Colonic mucosa (tissue), 4 donors: ENCODE results near the gene ALDH3B1. TPM values are rescaled to one million over a fixed set of nuclear protein-coding genes. Genes with fewer than 3 reads are reported as not detected.

Source experiments
- DNase-seq: peaks from one replicate; pipeline ENCODE4 v3.0.0-alpha.2; 2020
- H3K27ac ChIP-seq: fragments of 200-600 bp; one replicate; pipeline ENCODE4 v1.8.0; 2021
- H3K27me3 ChIP-seq: fragments of 200-600 bp; one replicate; pipeline ENCODE4 v1.8.0; 2021
- H3K36me3 ChIP-seq: fragments of 200-600 bp; one replicate; pipeline ENCODE4 v1.8.0; 2021
- H3K4me1 ChIP-seq: fragments of 200-600 bp; one replicate; pipeline ENCODE4 v1.8.0; 2021; ENCODE audit warnings: mild to moderate bottlenecking
- H3K4me3 ChIP-seq: fragments of 200-600 bp; one replicate; pipeline ENCODE4 v1.8.0; 2021
- H3K9ac ChIP-seq, 2 donors: one replicate each; pipeline ENCODE4 v1.7.0; 2013; ENCODE audit warnings: control low read depth in 2 of 2, low read depth in 2 of 2, low read length in 2 of 2
- H3K9me3 ChIP-seq: fragments of 200-600 bp; one replicate; pipeline ENCODE4 v1.8.0; 2021
- intact Hi-C: fragments of 100-400 bp; cut with DNase I; formaldehyde crosslinking; loops from one replicate; pipeline ENCODE4 v1.14.1; 2022
- total RNA-seq, 2 donors: library from RNA; stranded (reverse); fragmentation: NEBNext Ultra II Directional in 1 of 2; extraction: Animal tissue kit (Norgen Biotek cat#: 25700) in 1 of 2; gene quantifications; one replicate each; pipeline ENCODE4 v1.2.1, GENCODE V29; 2021
- TF ChIP-seq, protein P1 (sequence below): fragments of 200-600 bp; IDR thresholded peaks from one replicate; pipeline ENCODE4 v1.8.0; 2022; ENCODE audit warnings: antibody characterized with exemption, mild to moderate bottlenecking
- donor health status: healthy.
- donor health status: DM: no; HTN: no; CAD: no.
- donor health status: DM: no; HTN: no; CAD: no.

Gene ALDH3B1
- total RNA-seq, 2 donors from 2014 or later, result 17.7 to 18.8 TPM

DNA sequence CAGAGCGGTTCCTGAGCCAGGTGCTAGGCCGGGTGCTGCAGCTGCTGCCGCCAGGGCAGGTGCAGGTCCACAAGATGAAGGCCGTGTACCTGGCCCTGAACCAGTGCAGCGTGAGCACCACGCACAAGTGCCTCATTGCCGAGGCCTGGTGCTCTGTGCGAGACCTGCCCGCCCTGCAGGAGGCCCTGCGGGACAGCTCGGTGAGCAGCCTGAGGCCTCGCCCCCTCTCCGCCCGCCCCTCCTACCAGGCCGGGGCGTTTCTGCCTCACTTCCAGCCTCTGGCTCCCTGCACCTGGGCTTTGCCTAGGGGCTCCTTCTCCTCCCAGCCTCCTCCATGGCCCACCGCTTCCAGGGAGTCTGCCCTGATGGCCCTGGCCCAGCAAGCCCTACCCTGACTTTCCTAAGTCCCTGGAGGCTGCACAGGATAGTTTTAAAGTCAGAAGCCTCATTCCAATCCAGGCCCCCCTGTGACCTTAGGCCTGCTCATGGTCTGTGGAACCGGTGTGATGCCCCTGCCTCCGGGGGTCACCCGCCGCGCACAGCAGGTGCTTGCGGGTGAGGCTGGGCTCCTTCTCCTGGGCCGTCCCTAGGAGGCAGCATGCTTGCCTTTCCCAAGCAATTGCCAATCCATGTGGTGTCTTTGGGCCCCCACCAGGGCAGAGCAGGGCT, 34.2 kb downstream of the ALDH3B1 start:
- intact Hi-C loops, result loop anchor here (10.0 kb wide), 1 partner anchor 161 kb away; no protein-coding TSS in a partner anchor
- H3K9ac ChIP-seq, result no peak overlapping the region
- TF ChIP-seq, protein P1, sequence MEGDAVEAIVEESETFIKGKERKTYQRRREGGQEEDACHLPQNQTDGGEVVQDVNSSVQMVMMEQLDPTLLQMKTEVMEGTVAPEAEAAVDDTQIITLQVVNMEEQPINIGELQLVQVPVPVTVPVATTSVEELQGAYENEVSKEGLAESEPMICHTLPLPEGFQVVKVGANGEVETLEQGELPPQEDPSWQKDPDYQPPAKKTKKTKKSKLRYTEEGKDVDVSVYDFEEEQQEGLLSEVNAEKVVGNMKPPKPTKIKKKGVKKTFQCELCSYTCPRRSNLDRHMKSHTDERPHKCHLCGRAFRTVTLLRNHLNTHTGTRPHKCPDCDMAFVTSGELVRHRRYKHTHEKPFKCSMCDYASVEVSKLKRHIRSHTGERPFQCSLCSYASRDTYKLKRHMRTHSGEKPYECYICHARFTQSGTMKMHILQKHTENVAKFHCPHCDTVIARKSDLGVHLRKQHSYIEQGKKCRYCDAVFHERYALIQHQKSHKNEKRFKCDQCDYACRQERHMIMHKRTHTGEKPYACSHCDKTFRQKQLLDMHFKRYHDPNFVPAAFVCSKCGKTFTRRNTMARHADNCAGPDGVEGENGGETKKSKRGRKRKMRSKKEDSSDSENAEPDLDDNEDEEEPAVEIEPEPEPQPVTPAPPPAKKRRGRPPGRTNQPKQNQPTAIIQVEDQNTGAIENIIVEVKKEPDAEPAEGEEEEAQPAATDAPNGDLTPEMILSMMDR, result no peak
- no peak for DNase-seq
- no peaks in the 10 kb centered on the region for H3K9me3 ChIP-seq
- H3K4me1 ChIP-seq, result peaks cover 10% of the 10 kb centered on the region
- H3K4me3 ChIP-seq, result no peak overlapping the region
- peaks cover 25% of the 10 kb centered on the region for H3K36me3 ChIP-seq
- H3K27ac ChIP-seq, result no peak overlapping the region
- H3K27me3 ChIP-seq, result no peaks in the 10 kb centered on the region

DNA sequence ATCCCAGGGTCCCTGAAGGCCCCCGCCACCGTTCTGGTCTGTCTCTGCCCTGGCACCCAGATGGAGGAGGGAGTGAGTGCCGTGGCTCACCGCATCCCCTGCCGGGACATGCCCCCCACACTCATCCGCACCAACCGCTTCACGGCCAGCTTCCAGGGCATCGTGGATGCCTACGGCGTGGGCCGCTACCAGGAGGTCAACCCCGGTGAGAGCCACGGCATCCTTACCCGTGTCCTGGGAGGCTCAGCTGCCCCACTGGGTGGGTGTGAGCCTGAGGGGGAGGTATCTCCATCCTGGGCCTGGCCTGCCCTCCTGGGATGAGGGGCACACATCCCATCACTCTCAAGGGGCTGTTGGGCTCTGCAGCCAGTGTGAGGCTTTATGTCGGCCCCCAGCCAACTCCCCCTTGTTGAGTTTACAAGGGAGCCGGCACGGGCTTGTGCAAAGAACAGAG, 34.8 kb downstream of the ALDH3B1 start:
- intact Hi-C loops, result loop anchor here (10.0 kb wide), 1 partner anchor 160 kb away; no protein-coding TSS in a partner anchor
- no peak overlapping the region for H3K27ac ChIP-seq
- no peaks in the 10 kb centered on the region for H3K9me3 ChIP-seq
- H3K36me3 ChIP-seq, result peaks cover 27% of the 10 kb centered on the region
- H3K4me3 ChIP-seq, result no peak overlapping the region
- H3K27me3 ChIP-seq, result no peaks in the 10 kb centered on the region
- TF ChIP-seq, protein P1, result no peak
- H3K4me1 ChIP-seq, result peaks cover 10% of the 10 kb centered on the region
- no peak for DNase-seq
- no peak overlapping the region for H3K9ac ChIP-seq

DNA sequence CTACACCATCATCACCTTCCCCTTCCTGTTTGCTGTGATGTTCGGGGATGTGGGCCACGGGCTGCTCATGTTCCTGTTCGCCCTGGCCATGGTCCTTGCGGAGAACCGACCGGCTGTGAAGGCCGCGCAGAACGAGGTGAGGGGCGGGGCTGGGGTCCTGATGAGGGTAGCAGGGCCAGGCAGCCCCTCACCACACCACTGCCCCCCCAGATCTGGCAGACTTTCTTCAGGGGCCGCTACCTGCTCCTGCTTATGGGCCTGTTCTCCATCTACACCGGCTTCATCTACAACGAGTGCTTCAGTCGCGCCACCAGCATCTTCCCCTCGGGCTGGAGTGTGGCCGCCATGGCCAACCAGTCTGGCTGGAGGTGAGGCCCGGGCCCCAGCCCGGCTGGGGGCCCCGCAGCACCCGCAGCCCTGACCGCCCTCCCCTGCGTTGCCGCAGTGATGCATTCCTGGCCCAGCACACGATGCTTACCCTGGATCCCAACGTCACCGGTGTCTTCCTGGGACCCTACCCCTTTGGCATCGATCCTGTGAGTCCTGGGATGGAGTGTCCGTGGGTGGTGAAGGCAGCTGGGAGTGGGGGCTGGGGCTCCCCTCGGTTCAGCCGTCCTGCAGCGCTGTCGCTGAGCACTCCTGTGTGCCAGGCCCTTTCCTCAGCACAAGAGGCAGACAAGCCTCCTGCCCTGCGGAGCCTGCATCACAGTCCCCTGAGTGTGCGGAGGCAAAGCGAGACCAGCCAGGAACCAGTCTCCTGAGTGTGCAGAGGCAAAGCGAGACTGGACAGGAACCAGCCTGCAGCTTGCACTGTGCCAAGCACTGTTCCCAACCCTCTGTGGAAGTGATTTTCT, 37.5 kb downstream of the ALDH3B1 start:
- no peak overlapping the region for H3K4me3 ChIP-seq
- H3K9ac ChIP-seq, result no peak overlapping the region
- TF ChIP-seq, protein P1, result no peak
- no peaks in the 10 kb centered on the region for H3K27me3 ChIP-seq
- no peak overlapping the region for H3K27ac ChIP-seq
- peaks cover 27% of the 10 kb centered on the region for H3K36me3 ChIP-seq
- no peak for DNase-seq
- intact Hi-C loops, result loop anchor here (10.0 kb wide), 1 partner anchor 157 kb away; no protein-coding TSS in a partner anchor
- no peaks in the 10 kb centered on the region for H3K4me1 ChIP-seq
- no peaks in the 10 kb centered on the region for H3K9me3 ChIP-seq

DNA sequence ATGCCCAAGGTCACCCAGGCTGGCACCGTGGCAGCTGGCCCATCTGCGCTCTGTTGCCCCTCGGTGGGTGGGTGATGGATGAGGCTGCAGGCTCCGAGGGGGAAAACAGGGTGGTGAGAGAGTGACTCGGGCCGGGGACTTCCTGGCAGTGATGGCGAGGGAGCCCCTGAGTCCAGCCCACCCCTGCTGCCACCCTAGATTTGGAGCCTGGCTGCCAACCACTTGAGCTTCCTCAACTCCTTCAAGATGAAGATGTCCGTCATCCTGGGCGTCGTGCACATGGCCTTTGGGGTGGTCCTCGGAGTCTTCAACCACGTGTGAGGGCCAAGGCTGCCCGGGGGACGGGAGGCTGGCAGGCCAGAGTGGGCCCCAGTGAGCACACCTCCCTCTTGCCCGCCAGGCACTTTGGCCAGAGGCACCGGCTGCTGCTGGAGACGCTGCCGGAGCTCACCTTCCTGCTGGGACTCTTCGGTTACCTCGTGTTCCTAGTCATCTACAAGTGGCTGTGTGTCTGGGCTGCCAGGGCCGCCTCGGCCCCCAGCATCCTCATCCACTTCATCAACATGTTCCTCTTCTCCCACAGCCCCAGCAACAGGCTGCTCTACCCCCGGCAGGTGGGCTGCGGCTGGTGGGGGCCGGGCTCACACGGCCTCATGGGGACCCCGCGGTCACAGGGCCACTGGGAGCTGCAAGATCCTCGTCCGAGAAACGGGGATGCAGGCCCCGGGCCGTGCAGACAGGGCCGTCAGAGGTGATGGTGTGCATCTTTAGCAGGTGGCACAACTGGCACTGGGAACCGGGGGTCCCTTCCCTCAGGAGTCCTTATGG, 38.8 kb downstream of the ALDH3B1 start:
- Histone ChIP-seq H3K27ac (no peak overlapping the region), H3K9me3 (no peaks in the 10 kb centered on the region), H3K9ac (no peak overlapping the region), H3K36me3 (peaks cover 27% of the 10 kb centered on the region), H3K27me3 (no peaks in the 10 kb centered on the region), H3K4me1 (no peaks in the 10 kb centered on the region), H3K4me3 (no peak overlapping the region)
- no peak for DNase-seq
- TF ChIP-seq, protein P1, result no peak
- intact Hi-C loops, result loop anchor here (10.0 kb wide), 1 partner anchor 156 kb away; no protein-coding TSS in a partner anchor
